GM10266 (cell line): ENCODE results near the gene CYTH1.

Experiments used
- DNase-seq: peaks from one replicate; pipeline ENCODE4 v3.0.0; 2012; ENCODE audit errors: extremely low spot score
- CTCF ChIP-seq: IDR thresholded peaks from 2 replicates; pipeline ENCODE4 v1.5.1; 2012; ENCODE audit warnings: mild to moderate bottlenecking, low read depth; ENCODE audit not compliant: control insufficient read depth, insufficient read depth; ENCODE audit errors: missing control alignments

Gene CYTH1

GRCh38 chr17:78687125-78687524 lies 94.9 kb downstream of the CYTH1 start:
- no peak for DNase-seq
- no peak for TF ChIP-seq CTCF

GRCh38 chr17:78684026-78684425 lies 98.0 kb downstream of the CYTH1 start:
- no peak for DNase-seq
- TF ChIP-seq CTCF, result no peak

- DNase-seq, result no peak
- no peak for TF ChIP-seq CTCF
Measured at GRCh38 chr17:78683408-78683961, 98.6 kb downstream of the CYTH1 start.

- no peak for DNase-seq
- no peak for TF ChIP-seq CTCF
Measured at GRCh38 chr17:78682363-78682762, 99.7 kb downstream of the CYTH1 start.

- no peak for TF ChIP-seq CTCF
- no peak for DNase-seq
Measured at GRCh38 chr17:78680436-78680835, 101.6 kb downstream of the CYTH1 start.

GRCh38 chr17:78679495-78680395 lies 102.3 kb downstream of the CYTH1 start:
- TF ChIP-seq CTCF, result no peak

GRCh38 chr17:78678711-78679110 lies 103.4 kb downstream of the CYTH1 start:
- DNase-seq, result no peak
- TF ChIP-seq CTCF, result no peak

More at GRCh38 chr17:78679495-78680395, 102.3 kb downstream of the CYTH1 start:
- no peak for DNase-seq
